ENCODE data around the gene GIT1. TPM values are rescaled to one million over a fixed set of nuclear protein-coding genes. Genes with fewer than 3 reads are reported as not detected.

The GIT1 gene
- total and polyA plus RNA-seq, 2 of the 13 experiments (the other 11 are each of a cell fraction or from before 2014, with no cell fraction given), result 14.2 to 30.8 TPM

DNA sequence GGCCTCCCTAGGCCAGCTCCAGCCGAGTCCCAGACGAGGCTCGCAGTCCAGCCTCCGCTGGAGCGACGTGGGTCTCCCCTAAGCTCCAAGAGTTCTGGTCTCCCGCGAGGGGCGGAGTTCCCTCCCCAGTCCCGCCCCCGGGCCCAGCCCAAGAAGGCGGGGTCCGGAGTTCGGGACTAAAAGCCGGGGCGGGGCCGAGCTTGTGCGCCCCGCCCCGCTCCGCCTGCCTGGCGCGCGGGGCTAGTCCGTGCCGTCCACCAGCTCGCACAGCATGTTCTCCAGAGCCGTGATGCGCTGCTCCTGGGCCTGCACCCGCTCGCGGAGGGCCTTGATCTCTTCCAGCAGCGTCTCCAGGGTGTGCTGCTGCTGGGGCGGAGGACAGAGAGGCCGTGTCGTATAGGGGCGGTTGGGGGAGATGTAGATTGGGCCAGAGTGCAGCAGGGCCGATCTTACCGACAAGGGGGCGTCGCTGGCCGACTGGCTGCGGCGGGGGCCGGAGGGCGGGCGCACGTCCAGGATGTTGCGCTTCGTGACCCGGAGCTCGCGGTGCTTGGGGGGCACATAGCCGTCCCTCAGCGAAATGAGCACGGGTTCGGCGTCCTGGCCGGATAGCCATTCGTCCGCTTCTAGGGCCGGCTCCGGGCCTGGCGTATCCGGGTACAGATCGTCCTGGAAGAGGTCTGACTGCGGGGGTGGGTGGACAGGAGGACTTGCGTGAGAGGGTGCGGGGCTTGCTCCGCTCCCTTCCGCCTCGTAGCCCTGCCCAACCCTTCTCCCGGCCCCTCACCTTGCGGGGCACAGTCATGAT, 26.2 kb upstream of the GIT1 start (continued):
- TF ChIP-seq, protein P1, sequence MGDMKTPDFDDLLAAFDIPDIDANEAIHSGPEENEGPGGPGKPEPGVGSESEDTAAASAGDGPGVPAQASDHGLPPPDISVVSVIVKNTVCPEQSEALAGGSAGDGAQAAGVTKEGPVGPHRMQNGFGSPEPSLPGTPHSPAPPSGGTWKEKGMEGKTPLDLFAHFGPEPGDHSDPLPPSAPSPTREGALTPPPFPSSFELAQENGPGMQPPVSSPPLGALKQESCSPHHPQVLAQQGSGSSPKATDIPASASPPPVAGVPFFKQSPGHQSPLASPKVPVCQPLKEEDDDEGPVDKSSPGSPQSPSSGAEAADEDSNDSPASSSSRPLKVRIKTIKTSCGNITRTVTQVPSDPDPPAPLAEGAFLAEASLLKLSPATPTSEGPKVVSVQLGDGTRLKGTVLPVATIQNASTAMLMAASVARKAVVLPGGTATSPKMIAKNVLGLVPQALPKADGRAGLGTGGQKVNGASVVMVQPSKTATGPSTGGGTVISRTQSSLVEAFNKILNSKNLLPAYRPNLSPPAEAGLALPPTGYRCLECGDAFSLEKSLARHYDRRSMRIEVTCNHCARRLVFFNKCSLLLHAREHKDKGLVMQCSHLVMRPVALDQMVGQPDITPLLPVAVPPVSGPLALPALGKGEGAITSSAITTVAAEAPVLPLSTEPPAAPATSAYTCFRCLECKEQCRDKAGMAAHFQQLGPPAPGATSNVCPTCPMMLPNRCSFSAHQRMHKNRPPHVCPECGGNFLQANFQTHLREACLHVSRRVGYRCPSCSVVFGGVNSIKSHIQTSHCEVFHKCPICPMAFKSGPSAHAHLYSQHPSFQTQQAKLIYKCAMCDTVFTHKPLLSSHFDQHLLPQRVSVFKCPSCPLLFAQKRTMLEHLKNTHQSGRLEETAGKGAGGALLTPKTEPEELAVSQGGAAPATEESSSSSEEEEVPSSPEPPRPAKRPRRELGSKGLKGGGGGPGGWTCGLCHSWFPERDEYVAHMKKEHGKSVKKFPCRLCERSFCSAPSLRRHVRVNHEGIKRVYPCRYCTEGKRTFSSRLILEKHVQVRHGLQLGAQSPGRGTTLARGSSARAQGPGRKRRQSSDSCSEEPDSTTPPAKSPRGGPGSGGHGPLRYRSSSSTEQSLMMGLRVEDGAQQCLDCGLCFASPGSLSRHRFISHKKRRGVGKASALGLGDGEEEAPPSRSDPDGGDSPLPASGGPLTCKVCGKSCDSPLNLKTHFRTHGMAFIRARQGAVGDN (CRISPR knock-in tag; IDR thresholded peaks at IDR 0.05), result peak; percentile 95
- peak; percentile 62; the same call in 1 of the 2 replicates for TF ChIP-seq ZNF563 (CRISPR knock-in tag; IDR thresholded peaks at IDR 0.05)
- TF ChIP-seq, protein P2, sequence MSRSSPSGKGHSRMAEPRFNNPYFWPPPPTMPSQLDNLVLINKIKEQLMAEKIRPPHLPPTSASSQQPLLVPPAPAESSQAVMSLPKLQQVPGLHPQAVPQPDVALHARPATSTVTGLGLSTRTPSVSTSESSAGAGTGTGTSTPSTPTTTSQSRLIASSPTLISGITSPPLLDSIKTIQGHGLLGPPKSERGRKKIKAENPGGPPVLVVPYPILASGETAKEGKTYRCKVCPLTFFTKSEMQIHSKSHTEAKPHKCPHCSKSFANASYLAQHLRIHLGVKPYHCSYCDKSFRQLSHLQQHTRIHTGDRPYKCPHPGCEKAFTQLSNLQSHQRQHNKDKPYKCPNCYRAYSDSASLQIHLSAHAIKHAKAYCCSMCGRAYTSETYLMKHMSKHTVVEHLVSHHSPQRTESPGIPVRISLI (CRISPR knock-in tag; IDR thresholded peaks at IDR 0.05; ENCODE audit: borderline replicate concordance), result no peak
- TF ChIP-seq ZFX (CRISPR knock-in tag; IDR thresholded peaks at IDR 0.05; ENCODE audit: low read depth), result peak; percentile 84
- TF ChIP-seq ZGPAT (CRISPR knock-in tag; IDR thresholded peaks at IDR 0.05), result 0 out of 2 replicates have a peak, but pooled peaks have one; percentile 17
- TF ChIP-seq GABPB1 (CRISPR knock-in tag; IDR thresholded peaks at IDR 0.05), result peak; percentile 50
- no peak for TF ChIP-seq SP1 (IDR thresholded peaks at IDR 0.05)
- peak; percentile 28; the same call in 1 of the 2 replicates for TF ChIP-seq SP1 (CRISPR knock-in tag; IDR thresholded peaks at IDR 0.05)
- TF ChIP-seq FOXC1 (CRISPR knock-in tag; IDR thresholded peaks at IDR 0.05; ENCODE audit: borderline replicate concordance), result peak; percentile 74; the same call in 1 of the 2 replicates
- TF ChIP-seq HDAC1 (CRISPR knock-in tag; IDR thresholded peaks at IDR 0.05), result peak; percentile 70
- TF ChIP-seq HMGXB4 (CRISPR knock-in tag; IDR thresholded peaks at IDR 0.05; ENCODE audit: borderline replicate concordance in 1 of 2, low read depth in 1 of 2), result 0 out of 4 replicates have a peak, but pooled peaks of 1 of the 2 experiments have one; percentile 31
- TF ChIP-seq ZNF883 (CRISPR knock-in tag; IDR thresholded peaks at IDR 0.05; ENCODE audit: not compliant biosample characterization), result peak; percentile 51
- TF ChIP-seq ZNF607 (CRISPR knock-in tag; IDR thresholded peaks at IDR 0.05; ENCODE audit: borderline replicate concordance), result peak; percentile 65; the same call in 1 of the 2 replicates
- peak; percentile 65; the same call in 1 of the 3 replicates for TF ChIP-seq MXI1 (IDR thresholded peaks at IDR 0.05; ENCODE audit: borderline replicate concordance, low read depth, low read length)
- TF ChIP-seq POGZ (CRISPR knock-in tag; IDR thresholded peaks at IDR 0.05), result 0 out of 2 replicates have a peak, but pooled peaks have one; percentile 35
- no peak for TF ChIP-seq ZSCAN20 (CRISPR knock-in tag; IDR thresholded peaks at IDR 0.05; ENCODE audit: borderline replicate concordance)
- peak; percentile 47 for TF ChIP-seq RBFOX2 (IDR thresholded peaks at IDR 0.05; ENCODE audit: low read depth, low read length)
